IPS-18a (cell line): ENCODE data around the gene SLC39A8.
"Not testable (repeated sequence)": the region's sequence is repeated elsewhere in the genome, so short reads cannot be mapped to it uniquely, and the experiment has no call there.

ENCODE experiments used
- H3K27ac ChIP-seq: one replicate; pipeline ENCODE4 v1.5.1; 2013; ENCODE audit warnings: low read length
- H3K27me3 ChIP-seq: one replicate; pipeline ENCODE4 v1.6.1; 2013; ENCODE audit warnings: mild to moderate bottlenecking, low read length; ENCODE audit not compliant: control insufficient read depth, insufficient read depth
- H3K36me3 ChIP-seq: one replicate; pipeline ENCODE4 v1.6.1; 2013; ENCODE audit warnings: low read depth, low read length; ENCODE audit not compliant: control insufficient read depth
- H3K4me1 ChIP-seq: one replicate; pipeline ENCODE4 v1.6.1; 2013; ENCODE audit warnings: low read depth, low read length; ENCODE audit not compliant: control insufficient read depth
- H3K4me3 ChIP-seq: one replicate; pipeline ENCODE4 v1.5.1; 2013; ENCODE audit warnings: low read length
- H3K9ac ChIP-seq: one replicate; pipeline ENCODE4 v1.6.1; 2013; ENCODE audit warnings: mild to moderate bottlenecking, low read length, moderate library complexity
- H3K9me3 ChIP-seq: one replicate; pipeline ENCODE4 v1.6.1; 2013; ENCODE audit warnings: low read depth, low read length; ENCODE audit not compliant: control insufficient read depth

SLC39A8 gene

GRCh38 chr4:102295153-102295862, 50.0 kb downstream of the SLC39A8 start:
- Histone ChIP-seq H3K9me3 (no peaks in the 10 kb centered on the region), H3K4me3 (no peak overlapping the region), H3K9ac (no peak overlapping the region), H3K27ac (no peak overlapping the region), H3K36me3 (no peaks in the 10 kb centered on the region), H3K4me1 (peaks cover 12% of the 10 kb centered on the region), H3K27me3 (no peaks in the 10 kb centered on the region)

GRCh38 chr4:102288497-102288896, 56.8 kb downstream of the SLC39A8 start:
- no peaks in the 10 kb centered on the region for H3K36me3 ChIP-seq

GRCh38 chr4:102285831-102286230, 59.5 kb downstream of the SLC39A8 start:
- H3K9ac ChIP-seq = no peak overlapping the region
- no peaks in the 10 kb centered on the region for H3K4me1 ChIP-seq
- H3K4me3 ChIP-seq = no peak overlapping the region
- H3K36me3 ChIP-seq = no peaks in the 10 kb centered on the region
- H3K27me3 ChIP-seq = no peaks in the 10 kb centered on the region
- H3K27ac ChIP-seq = no peak overlapping the region
- H3K9me3 ChIP-seq = no peaks in the 10 kb centered on the region

More at GRCh38 chr4:102288497-102288896, 56.8 kb downstream of the SLC39A8 start:
- no peak overlapping the region for H3K9ac ChIP-seq
- H3K9me3 ChIP-seq = no peaks in the 10 kb centered on the region
- H3K4me1 ChIP-seq = no peaks in the 10 kb centered on the region
- H3K27me3 ChIP-seq = no peaks in the 10 kb centered on the region
- H3K4me3 ChIP-seq = no peak overlapping the region
- H3K27ac ChIP-seq = no peak overlapping the region

- Histone ChIP-seq H3K4me3 (no peak overlapping the region), H3K4me1 (no peaks in the 10 kb centered on the region), H3K27me3 (no peaks in the 10 kb centered on the region), H3K9me3 (no peaks in the 10 kb centered on the region), H3K36me3 (no peaks in the 10 kb centered on the region), H3K9ac (no peak overlapping the region), H3K27ac (no peak overlapping the region)
Measured at GRCh38 chr4:102281171-102281839, 64.0 kb downstream of the SLC39A8 start.

GRCh38 chr4:102273317-102273716, 72.0 kb downstream of the SLC39A8 start:
- H3K4me3 ChIP-seq, H3K27ac ChIP-seq, H3K9ac ChIP-seq, H3K36me3 ChIP-seq, H3K4me1 ChIP-seq, H3K9me3 ChIP-seq, H3K27me3 ChIP-seq: not testable (repeated sequence)

GRCh38 chr4:102272318-102272717, 73.0 kb downstream of the SLC39A8 start:
- Histone ChIP-seq H3K27me3 (no peaks in the 10 kb centered on the region), H3K36me3 (no peaks in the 10 kb centered on the region), H3K9ac (no peak overlapping the region), H3K9me3 (no peaks in the 10 kb centered on the region), H3K4me1 (no peaks in the 10 kb centered on the region), H3K27ac (no peak overlapping the region), H3K4me3 (no peak overlapping the region)

- no peaks in the 10 kb centered on the region for H3K4me1 ChIP-seq
Measured at GRCh38 chr4:102268355-102268754, 76.9 kb downstream of the SLC39A8 start.

GRCh38 chr4:102263024-102263787, 82.1 kb downstream of the SLC39A8 start:
- Histone ChIP-seq H3K27me3 (no peaks in the 10 kb centered on the region), H3K9ac (no peak overlapping the region), H3K4me1 (no peaks in the 10 kb centered on the region), H3K4me3 (no peak overlapping the region), H3K9me3 (no peaks in the 10 kb centered on the region), H3K36me3 (no peaks in the 10 kb centered on the region), H3K27ac (no peak overlapping the region)

More at GRCh38 chr4:102268355-102268754, 76.9 kb downstream of the SLC39A8 start:
- Histone ChIP-seq H3K9me3 (no peaks in the 10 kb centered on the region), H3K36me3 (no peaks in the 10 kb centered on the region), H3K9ac (no peak overlapping the region), H3K4me3 (no peak overlapping the region), H3K27ac (no peak overlapping the region), H3K27me3 (no peaks in the 10 kb centered on the region)

- no peaks in the 10 kb centered on the region for H3K27me3 ChIP-seq
- no peaks in the 10 kb centered on the region for H3K36me3 ChIP-seq
- no peak overlapping the region for H3K27ac ChIP-seq
- no peaks in the 10 kb centered on the region for H3K4me1 ChIP-seq
- no peaks in the 10 kb centered on the region for H3K9me3 ChIP-seq
- no peak overlapping the region for H3K4me3 ChIP-seq
- H3K9ac ChIP-seq = no peak overlapping the region
Measured at GRCh38 chr4:102259702-102260101, 85.6 kb downstream of the SLC39A8 start.

- Histone ChIP-seq H3K27ac (no peak overlapping the region), H3K9ac (no peak overlapping the region), H3K4me3 (no peak overlapping the region), H3K27me3 (no peaks in the 10 kb centered on the region), H3K36me3 (no peaks in the 10 kb centered on the region), H3K9me3 (no peaks in the 10 kb centered on the region), H3K4me1 (no peaks in the 10 kb centered on the region)
Measured at GRCh38 chr4:102259081-102259480, 86.2 kb downstream of the SLC39A8 start.

GRCh38 chr4:102256321-102256720, 89.0 kb downstream of the SLC39A8 start:
- no peaks in the 10 kb centered on the region for H3K36me3 ChIP-seq
- H3K9ac ChIP-seq = no peak overlapping the region
- no peaks in the 10 kb centered on the region for H3K27me3 ChIP-seq
- H3K9me3 ChIP-seq = no peaks in the 10 kb centered on the region
- no peak overlapping the region for H3K4me3 ChIP-seq
- no peaks in the 10 kb centered on the region for H3K4me1 ChIP-seq
- no peak overlapping the region for H3K27ac ChIP-seq
